AG10803 (cell line): ENCODE measurements around the gene ZNF366.

Source experiments
- DNase-seq: peaks from one replicate; pipeline ENCODE4 v3.0.0; 2010; ENCODE audit warnings: low read depth
- H3K4me3 ChIP-seq: 2 replicates; pipeline ENCODE4 v1.5.1; 2011; ENCODE audit warnings: mild to moderate bottlenecking, low read length, control low read depth
- CTCF ChIP-seq: conservative IDR thresholded peaks from 2 replicates; pipeline ENCODE4 v1.5.1; 2011; ENCODE audit warnings: mild to moderate bottlenecking, low read length, control low read depth, inconsistent platforms

The ZNF366 gene

GRCh38 chr5:72537166-72537565 lies 30.0 kb upstream of the ZNF366 start:
- TF ChIP-seq CTCF, result no peak

GRCh38 chr5:72531496-72532190 lies 24.4 kb upstream of the ZNF366 start:
- DNase-seq, result peak; percentile 89
- H3K4me3 ChIP-seq, result no peak overlapping the region
- peak; percentile 35 for TF ChIP-seq CTCF

More at GRCh38 chr5:72537166-72537565, 30.0 kb upstream of the ZNF366 start:
- H3K4me3 ChIP-seq, result no peak overlapping the region
- no peak for DNase-seq

GRCh38 chr5:72530196-72530595 lies 23.0 kb upstream of the ZNF366 start:
- TF ChIP-seq CTCF, result no peak
- no peak for DNase-seq
- no peak overlapping the region for H3K4me3 ChIP-seq

GRCh38 chr5:72529383-72529782 lies 22.2 kb upstream of the ZNF366 start:
- no peak for DNase-seq
- H3K4me3 ChIP-seq, result no peak overlapping the region
- no peak for TF ChIP-seq CTCF

GRCh38 chr5:72525816-72526215 lies 18.6 kb upstream of the ZNF366 start:
- no peak overlapping the region for H3K4me3 ChIP-seq
- TF ChIP-seq CTCF, result no peak; the same call in 1 of the 2 replicates
- peak; percentile 97 for DNase-seq

GRCh38 chr5:72523960-72524582 lies 16.9 kb upstream of the ZNF366 start:
- H3K4me3 ChIP-seq, result no peak overlapping the region
- peak; percentile 91 for DNase-seq
- peak; percentile 80 for TF ChIP-seq CTCF

GRCh38 chr5:72522607-72523006 lies 15.4 kb upstream of the ZNF366 start:
- TF ChIP-seq CTCF, result no peak
- H3K4me3 ChIP-seq, result no peak overlapping the region

More at GRCh38 chr5:72522607-72523006, 15.4 kb upstream of the ZNF366 start:
- no peak for DNase-seq
